ENCODE results near the gene CIBAR2. TPM values are rescaled to one million over a fixed set of nuclear protein-coding genes. Genes with fewer than 3 reads are reported as not detected.

CIBAR2 gene
- total and polyA plus RNA-seq, 9 of the 15 experiments (the other 6 are each of a cell fraction or from before 2014, with no cell fraction given): not detected

DNA sequence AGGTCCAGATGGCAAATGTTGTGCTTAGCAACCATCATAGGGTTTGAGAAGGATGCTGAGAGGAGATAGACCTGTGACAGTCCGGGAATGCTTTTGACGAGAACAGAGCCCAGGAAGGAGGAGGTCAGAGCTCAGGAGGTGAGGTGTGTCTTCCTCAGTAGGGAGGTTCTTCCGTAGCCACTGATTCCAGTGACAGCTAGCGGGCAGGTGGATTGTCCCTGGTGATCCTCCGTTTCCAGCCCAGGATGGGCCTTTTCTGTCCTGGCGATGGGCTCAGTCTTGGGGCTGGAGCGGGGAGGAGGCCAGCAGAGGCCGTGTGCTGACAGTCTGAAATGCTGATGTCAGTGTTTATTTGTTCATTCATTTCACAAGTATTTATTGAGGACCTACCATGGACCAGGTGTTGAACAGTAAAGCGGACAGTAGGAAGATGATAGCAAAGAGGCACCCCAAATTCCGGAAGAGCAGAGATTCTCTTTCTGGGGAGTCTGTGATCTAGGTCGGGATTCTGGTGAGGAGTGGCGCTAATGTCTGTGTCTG lies 45.9 kb downstream of the CIBAR2 start:
- no peak overlapping the region for H3K27ac ChIP-seq (ENCODE audit: extremely low read depth, low read depth, low read length)
- H3K4me1 ChIP-seq (replicated peaks in 1 of 2; ENCODE audit: control insufficient read depth in 2 of 2, insufficient read depth in 2 of 2, low read length in 2 of 2): peaks cover 5 to 6% of the 10 kb centered on the region in 2 experiments; a peak in 4 of 5 replicates
- H3K27me3 ChIP-seq (ENCODE audit: control insufficient read depth in 2 of 2, insufficient read depth in 2 of 2, low read length in 2 of 2): no peaks in the 10 kb centered on the region
- intact Hi-C loops (cut with micrococcal nuclease): no loop called here
- no peak overlapping the region for H3K4me2 ChIP-seq (ENCODE audit: insufficient read depth, low read length)
- FAIRE-seq (no peak), ATAC-seq (no peak), DNase-seq (ENCODE audit: extremely low read depth in 1 of 4, low spot score in 3 of 4) (no peak)
- no peak overlapping the region for H2AFZ ChIP-seq (ENCODE audit: low read depth, low read length)
- POLR2A ChIA-PET: interaction anchor here (0.5 to 3.4 kb wide), 2 partner anchors 11 to 356 kb away, joined by 4 to 14 read pairs; no protein-coding TSS in a partner anchor
- H3K79me2 ChIP-seq (ENCODE audit: control insufficient read depth, insufficient read depth, low read length): no peaks in the 10 kb centered on the region
- BruUV-seq (replicated peaks): no TSS peak
- H4K20me1 ChIP-seq (replicated peaks; ENCODE audit: control insufficient read depth, insufficient read depth, low read length): peaks cover 14% of the 10 kb centered on the region
- WGBS (ENCODE audit: insufficient coverage, low coverage, missing lambda C conversion rate): 69% methylated on average over 12 of the region's 12 CpGs
- peaks cover 30% of the 10 kb centered on the region; the same call in 2 of the 3 replicates for H3K36me3 ChIP-seq (ENCODE audit: control insufficient read depth, insufficient read depth, low read length)
- no peak overlapping the region for H3K4me3 ChIP-seq
- H3K9me1 ChIP-seq (ENCODE audit: control insufficient read depth, insufficient read depth, low read length): no peaks in the 10 kb centered on the region
- peak overlapping the region in 1 of 2 experiments; percentile 59; a peak in 1 of 4 replicates for H3K9ac ChIP-seq (ENCODE audit: insufficient read depth in 1 of 2, low read depth in 2 of 2, low read length in 2 of 2)
- CTCF ChIA-PET (ENCODE audit: low intra/inter-chr PET ratio): no interaction called here
- in situ Hi-C loops (cut with MboI): no loop called here
- H3K9me3 ChIP-seq (replicated peaks; ENCODE audit: control insufficient read depth, insufficient read depth, low read depth, low read length): no peaks in the 10 kb centered on the region
- no peak for TF ChIP-seq ZBTB17 (CRISPR knock-in tag; IDR thresholded peaks at IDR 0.05)
- no peak for TF ChIP-seq ZNF311 (CRISPR knock-in tag; IDR thresholded peaks at IDR 0.05)
- no peak for TF ChIP-seq PCBP1 (IDR thresholded peaks at IDR 0.05; ENCODE audit: low read depth, low read length, poor library complexity, severe bottlenecking)
- TF ChIP-seq CTBP1 (IDR thresholded peaks at IDR 0.05; ENCODE audit: borderline replicate concordance): no peak
- no peak for TF ChIP-seq BRD9 (IDR thresholded peaks at IDR 0.05; ENCODE audit: low read depth, partially characterized antibody)
- no peak for TF ChIP-seq HDAC6 (IDR thresholded peaks at IDR 0.05; ENCODE audit: low read depth, low read length)
- TF ChIP-seq, protein P1, sequence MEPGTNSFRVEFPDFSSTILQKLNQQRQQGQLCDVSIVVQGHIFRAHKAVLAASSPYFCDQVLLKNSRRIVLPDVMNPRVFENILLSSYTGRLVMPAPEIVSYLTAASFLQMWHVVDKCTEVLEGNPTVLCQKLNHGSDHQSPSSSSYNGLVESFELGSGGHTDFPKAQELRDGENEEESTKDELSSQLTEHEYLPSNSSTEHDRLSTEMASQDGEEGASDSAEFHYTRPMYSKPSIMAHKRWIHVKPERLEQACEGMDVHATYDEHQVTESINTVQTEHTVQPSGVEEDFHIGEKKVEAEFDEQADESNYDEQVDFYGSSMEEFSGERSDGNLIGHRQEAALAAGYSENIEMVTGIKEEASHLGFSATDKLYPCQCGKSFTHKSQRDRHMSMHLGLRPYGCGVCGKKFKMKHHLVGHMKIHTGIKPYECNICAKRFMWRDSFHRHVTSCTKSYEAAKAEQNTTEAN (CRISPR knock-in tag; IDR thresholded peaks at IDR 0.05): no peak
- TF ChIP-seq C11orf30 (IDR thresholded peaks at IDR 0.05; ENCODE audit: low read depth): peak; percentile 30; the same call in 1 of the 2 replicates
- TF ChIP-seq NR4A1 (CRISPR knock-in tag; IDR thresholded peaks at IDR 0.05): no peak
- no peak for TF ChIP-seq NR4A1 (tag; IDR thresholded peaks at IDR 0.05)
- TF ChIP-seq FOXA3 (CRISPR knock-in tag; conservative IDR thresholded peaks at IDR 0.05 in 1 of 2, IDR thresholded peaks at IDR 0.05 in 1 of 2): no peak
- no peak for TF ChIP-seq LEF1 (IDR thresholded peaks at IDR 0.05)
- TF ChIP-seq MAFF (IDR thresholded peaks at IDR 0.05; ENCODE audit: low read length): peak; percentile 11; the same call in 1 of the 2 replicates
- TF ChIP-seq, protein P2, sequence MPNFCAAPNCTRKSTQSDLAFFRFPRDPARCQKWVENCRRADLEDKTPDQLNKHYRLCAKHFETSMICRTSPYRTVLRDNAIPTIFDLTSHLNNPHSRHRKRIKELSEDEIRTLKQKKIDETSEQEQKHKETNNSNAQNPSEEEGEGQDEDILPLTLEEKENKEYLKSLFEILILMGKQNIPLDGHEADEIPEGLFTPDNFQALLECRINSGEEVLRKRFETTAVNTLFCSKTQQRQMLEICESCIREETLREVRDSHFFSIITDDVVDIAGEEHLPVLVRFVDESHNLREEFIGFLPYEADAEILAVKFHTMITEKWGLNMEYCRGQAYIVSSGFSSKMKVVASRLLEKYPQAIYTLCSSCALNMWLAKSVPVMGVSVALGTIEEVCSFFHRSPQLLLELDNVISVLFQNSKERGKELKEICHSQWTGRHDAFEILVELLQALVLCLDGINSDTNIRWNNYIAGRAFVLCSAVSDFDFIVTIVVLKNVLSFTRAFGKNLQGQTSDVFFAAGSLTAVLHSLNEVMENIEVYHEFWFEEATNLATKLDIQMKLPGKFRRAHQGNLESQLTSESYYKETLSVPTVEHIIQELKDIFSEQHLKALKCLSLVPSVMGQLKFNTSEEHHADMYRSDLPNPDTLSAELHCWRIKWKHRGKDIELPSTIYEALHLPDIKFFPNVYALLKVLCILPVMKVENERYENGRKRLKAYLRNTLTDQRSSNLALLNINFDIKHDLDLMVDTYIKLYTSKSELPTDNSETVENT (CRISPR knock-in tag; IDR thresholded peaks at IDR 0.05): no peak
- peak; percentile 64; the same call in 1 of the 2 replicates for TF ChIP-seq ZNF316 (IDR thresholded peaks at IDR 0.05)
- TF ChIP-seq, protein P3, sequence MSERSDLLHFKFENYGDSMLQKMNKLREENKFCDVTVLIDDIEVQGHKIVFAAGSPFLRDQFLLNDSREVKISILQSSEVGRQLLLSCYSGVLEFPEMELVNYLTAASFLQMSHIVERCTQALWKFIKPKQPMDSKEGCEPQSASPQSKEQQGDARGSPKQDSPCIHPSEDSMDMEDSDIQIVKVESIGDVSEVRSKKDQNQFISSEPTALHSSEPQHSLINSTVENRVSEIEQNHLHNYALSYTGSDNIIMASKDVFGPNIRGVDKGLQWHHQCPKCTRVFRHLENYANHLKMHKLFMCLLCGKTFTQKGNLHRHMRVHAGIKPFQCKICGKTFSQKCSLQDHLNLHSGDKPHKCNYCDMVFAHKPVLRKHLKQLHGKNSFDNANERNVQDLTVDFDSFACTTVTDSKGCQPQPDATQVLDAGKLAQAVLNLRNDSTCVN (CRISPR knock-in tag; IDR thresholded peaks at IDR 0.05): no peak
- TF ChIP-seq ZNF75A (CRISPR knock-in tag; IDR thresholded peaks at IDR 0.05): no peak
- TF ChIP-seq DPF2 (IDR thresholded peaks at IDR 0.05): no peak
- TF ChIP-seq ZNF699 (CRISPR knock-in tag; IDR thresholded peaks at IDR 0.05; ENCODE audit: insufficient replicate concordance): no peak
- TF ChIP-seq JUNB (CRISPR knock-in tag; conservative IDR thresholded peaks at IDR 0.05): no peak
- no peak for TF ChIP-seq NCOA1 (IDR thresholded peaks at IDR 0.05; ENCODE audit: low read depth)

Measured in K562 (cell line).